SK-N-SH (cell line): ENCODE measurements around the gene WBP2. TPM values are rescaled to one million over a fixed set of nuclear protein-coding genes. Genes with fewer than 3 reads are reported as not detected.

Source experiments
- ELF1 ChIP-seq: IDR thresholded peaks from 2 replicates; pipeline ENCODE4 v1.4.0; 2012
- POLR2AphosphoS5 ChIP-seq: IDR thresholded peaks from 2 replicates; pipeline ENCODE4 v1.6.1; 2012; ENCODE audit warnings: low read depth, low read length
- TAF1 ChIP-seq: IDR thresholded peaks from 2 replicates; pipeline ENCODE4 v1.6.1; 2012; ENCODE audit warnings: low read depth, mild to moderate bottlenecking, low read length, moderate library complexity, borderline replicate concordance
- polyA plus RNA-seq, 3 experiments: library from polyadenylated mRNA; depleted of rRNA; stranded (reverse); fragments of >200 nt; gene quantifications; 2 replicates each; pipeline ENCODE4 v1.2.3, GENCODE V29; 2012
- TF ChIP-seq, protein P1 (sequence below): IDR thresholded peaks from 2 replicates; pipeline ENCODE4 v1.4.0; 2012; ENCODE audit warnings: low read depth, borderline replicate concordance

Gene WBP2
- polyA plus RNA-seq, 1 of the 3 experiments (the other 2 are of a cell fraction), result 55.8 TPM

DNA sequence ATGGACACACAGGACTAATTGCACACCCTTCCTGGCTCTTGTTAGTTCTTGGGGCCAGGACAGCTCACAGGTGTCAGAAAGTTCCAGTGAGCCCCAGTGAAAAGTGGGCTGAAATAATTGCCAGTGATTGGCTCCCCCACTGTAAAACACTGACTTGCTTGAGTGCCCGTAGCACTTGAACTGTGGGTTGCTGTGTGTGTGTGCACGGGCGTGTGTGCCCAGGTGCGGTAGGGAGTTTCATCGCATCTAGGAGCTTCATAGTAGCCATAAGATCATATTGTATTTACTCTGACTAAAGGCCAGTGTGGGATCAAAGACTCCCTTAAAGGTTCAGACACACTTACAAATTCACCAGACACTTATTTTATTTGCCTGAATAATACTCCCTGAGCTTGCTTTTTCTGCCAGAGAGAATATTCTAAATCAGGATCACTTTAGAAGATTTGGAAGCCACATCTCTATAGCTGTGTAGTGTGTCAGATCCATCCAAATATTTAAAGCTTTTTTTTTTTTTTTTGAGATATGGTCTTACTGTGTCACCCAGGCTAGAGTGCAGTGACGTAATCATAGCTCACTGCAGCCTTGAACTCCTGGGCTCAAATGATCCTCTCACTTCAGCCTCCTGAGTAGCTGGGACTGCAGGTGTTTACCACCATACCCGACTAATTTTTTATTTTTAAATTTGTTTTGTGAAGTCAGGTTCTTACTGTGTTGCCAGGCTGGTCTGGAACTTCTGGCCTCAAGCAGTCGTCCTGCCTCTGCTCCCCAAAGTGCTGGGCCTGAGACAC, 59.1 kb downstream of the WBP2 start (continued):
- TF ChIP-seq, protein P1, sequence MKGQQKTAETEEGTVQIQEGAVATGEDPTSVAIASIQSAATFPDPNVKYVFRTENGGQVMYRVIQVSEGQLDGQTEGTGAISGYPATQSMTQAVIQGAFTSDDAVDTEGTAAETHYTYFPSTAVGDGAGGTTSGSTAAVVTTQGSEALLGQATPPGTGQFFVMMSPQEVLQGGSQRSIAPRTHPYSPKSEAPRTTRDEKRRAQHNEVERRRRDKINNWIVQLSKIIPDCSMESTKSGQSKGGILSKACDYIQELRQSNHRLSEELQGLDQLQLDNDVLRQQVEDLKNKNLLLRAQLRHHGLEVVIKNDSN, result no peak
- TF ChIP-seq POLR2AphosphoS5 (no peak), ELF1 (no peak), TAF1 (no peak)

Other genes with a start within 250 kb of the WBP2 start
- gene SMIM5, start 221.9 kb downstream of the WBP2 start, polyA plus RNA-seq (2012; rRNA removed), result 0.02 TPM in 1 of 2 replicates, not detected in the other
- gene RECQL5, start 188.2 kb downstream of the WBP2 start, polyA plus RNA-seq (2012; rRNA removed), result 22.5 and 25.3 TPM in 2 replicates
- 145 and 158 TPM in 2 replicates for gene SAP30BP, start 188.0 kb downstream of the WBP2 start, polyA plus RNA-seq (2012; rRNA removed)
- gene ITGB4, start 133.9 kb downstream of the WBP2 start, polyA plus RNA-seq (2012; rRNA removed), result 3.6 and 7.0 TPM in 2 replicates
- 36.5 and 39.2 TPM in 2 replicates for gene GALK1, start 90.1 kb downstream of the WBP2 start, polyA plus RNA-seq (2012; rRNA removed)
- 19.9 and 24.8 TPM in 2 replicates for gene UNK, start 70.5 kb downstream of the WBP2 start, polyA plus RNA-seq (2012; rRNA removed)
- gene UNC13D, start 10.9 kb downstream of the WBP2 start, polyA plus RNA-seq (2012; rRNA removed), result 0.99 and 1.3 TPM in 2 replicates
- gene TRIM47, start 23.2 kb upstream of the WBP2 start, polyA plus RNA-seq (2012; rRNA removed), result 3.1 and 5.1 TPM in 2 replicates
- 13.1 and 18.1 TPM in 2 replicates for gene TRIM65, start 41.6 kb upstream of the WBP2 start, polyA plus RNA-seq (2012; rRNA removed)
- 62.5 and 93.9 TPM in 2 replicates for gene MRPL38, start 49.5 kb upstream of the WBP2 start, polyA plus RNA-seq (2012; rRNA removed)
- 19.0 and 19.7 TPM in 2 replicates for gene FBF1, start 85.7 kb upstream of the WBP2 start, polyA plus RNA-seq (2012; rRNA removed)
- 21.5 and 29.7 TPM in 2 replicates for gene ACOX1, start 123.8 kb upstream of the WBP2 start, polyA plus RNA-seq (2012; rRNA removed)
- gene TEN1, start 123.9 kb upstream of the WBP2 start, polyA plus RNA-seq (2012; rRNA removed), result 33.6 and 38.1 TPM in 2 replicates
- gene CDK3, start 145.5 kb upstream of the WBP2 start, polyA plus RNA-seq (2012; rRNA removed), result 14.6 and 22.1 TPM in 2 replicates
- 0.15 and 0.23 TPM in 2 replicates for gene EVPL, start 172.0 kb upstream of the WBP2 start, polyA plus RNA-seq (2012; rRNA removed)
- 76.8 and 81.4 TPM in 2 replicates for gene SRP68, start 217.2 kb upstream of the WBP2 start, polyA plus RNA-seq (2012; rRNA removed)
- 0.05 and 0.08 TPM in 2 replicates for gene GALR2, start 219.4 kb upstream of the WBP2 start, polyA plus RNA-seq (2012; rRNA removed)
- 0.03 TPM in 1 of 2 replicates, not detected in the other for gene ZACN, start 223.8 kb upstream of the WBP2 start, polyA plus RNA-seq (2012; rRNA removed)
- gene EXOC7, start 248.5 kb upstream of the WBP2 start, polyA plus RNA-seq (2012; rRNA removed), result 129 and 167 TPM in 2 replicates